GM10248 (cell line): ENCODE measurements around the gene GRHL3.
A peak's percentile ranks its signal among the peaks of the same experiment; 100 is the strongest.

Source experiments
- CTCF ChIA-PET: fragments of 300-600 bp; sonication (Branson Sonifier 250); formaldehyde crosslinking; extraction: SDS; loops from one replicate; lab custom pipeline; 2021; ENCODE audit warnings: antibody characterized with exemption; lab: Yijun Ruan, JAX
- POLR2A ChIA-PET: fragments of 350-650 bp; sonication (Branson Sonifier 250); formaldehyde crosslinking; extraction: SDS; loops from one replicate; lab custom pipeline; 2020; ENCODE audit warnings: antibody characterized with exemption; lab: Yijun Ruan, JAX
- DNase-seq: peaks from one replicate; pipeline ENCODE4 v3.0.0; 2012; ENCODE audit errors: extremely low spot score
- CTCF ChIP-seq: IDR thresholded peaks from 2 replicates; pipeline ENCODE4 v1.5.1; 2012; ENCODE audit warnings: mild to moderate bottlenecking, low read depth; ENCODE audit errors: extremely low read depth, missing control alignments, control extremely low read depth

Gene GRHL3

GRCh38 chr1:24364975-24365678, 46.0 kb downstream of the GRHL3 start:
- TF ChIP-seq CTCF, result no peak
- peak; percentile 81 for DNase-seq
- CTCF ChIA-PET, result interaction anchor here (1.1 to 5.4 kb wide), 7 partner anchors 14 to 215 kb away, joined by 3 to 31 read pairs (median 4); no protein-coding TSS in a partner anchor
- POLR2A ChIA-PET, result no interaction called here

- POLR2A ChIA-PET, result interaction anchor here (0.5 kb wide), 1 partner anchor 330 kb away, joined by 4 read pairs; no protein-coding TSS in a partner anchor
- CTCF ChIA-PET, result interaction anchor here (0.8 to 5.4 kb wide), 13 partner anchors 9 to 216 kb away, joined by 3 to 31 read pairs (median 4); no protein-coding TSS in a partner anchor
- DNase-seq, result no peak
- no peak for TF ChIP-seq CTCF
These were observed 47.5 kb downstream of the GRHL3 start for GRCh38 chr1:24366707-24367106.

GRCh38 chr1:24369199-24369598, 50.0 kb downstream of the GRHL3 start:
- no peak for DNase-seq
- ChIA-PET CTCF (interaction anchor here (1.4 to 5.4 kb wide), 3 partner anchors 13 to 46 kb away, joined by 3 to 31 read pairs (median 5); partner anchors contain the start of gene NIPAL3), POLR2A (no interaction called here)
- TF ChIP-seq CTCF, result no peak

- DNase-seq, result no peak
- ChIA-PET CTCF (interaction anchor here (1.4 kb wide), 2 partner anchors 12 to 15 kb away, joined by 3 to 4 read pairs; no protein-coding TSS in a partner anchor), POLR2A (no interaction called here)
- no peak for TF ChIP-seq CTCF
These were observed 50.6 kb downstream of the GRHL3 start for GRCh38 chr1:24369801-24370200.

GRCh38 chr1:24373044-24373443, 53.9 kb downstream of the GRHL3 start:
- peak; percentile 68 for DNase-seq
- ChIA-PET CTCF (interaction anchor here (0.8 to 3.9 kb wide), 10 partner anchors 9 to 223 kb away, joined by 3 to 23 read pairs (median 6); partner anchors contain the start of gene NIPAL3), POLR2A (no interaction called here)
- TF ChIP-seq CTCF, result no peak

- no peak for DNase-seq
- TF ChIP-seq CTCF, result no peak
- ChIA-PET POLR2A (interaction anchor here (0.6 kb wide), 1 partner anchor 107 kb away, joined by 3 read pairs; no protein-coding TSS in a partner anchor), CTCF (interaction anchor here (1.3 to 3.9 kb wide), 6 partner anchors 12 to 223 kb away, joined by 3 to 23 read pairs (median 8); partner anchors contain the start of gene NIPAL3)
These were observed 54.6 kb downstream of the GRHL3 start for GRCh38 chr1:24373710-24374109.
